Measurements from ENCODE around the gene NPSR1. TPM values are rescaled to one million over a fixed set of nuclear protein-coding genes. Genes with fewer than 3 reads are reported as not detected.
"Not testable (repeated sequence)": the region's sequence is repeated elsewhere in the genome, so short reads cannot be mapped to it uniquely, and the experiment has no call there.

NPSR1 gene
- polyA plus RNA-seq, 10 donors, result 0.17 to 1.1 (median 0.38) TPM; not detected in 3

DNA sequence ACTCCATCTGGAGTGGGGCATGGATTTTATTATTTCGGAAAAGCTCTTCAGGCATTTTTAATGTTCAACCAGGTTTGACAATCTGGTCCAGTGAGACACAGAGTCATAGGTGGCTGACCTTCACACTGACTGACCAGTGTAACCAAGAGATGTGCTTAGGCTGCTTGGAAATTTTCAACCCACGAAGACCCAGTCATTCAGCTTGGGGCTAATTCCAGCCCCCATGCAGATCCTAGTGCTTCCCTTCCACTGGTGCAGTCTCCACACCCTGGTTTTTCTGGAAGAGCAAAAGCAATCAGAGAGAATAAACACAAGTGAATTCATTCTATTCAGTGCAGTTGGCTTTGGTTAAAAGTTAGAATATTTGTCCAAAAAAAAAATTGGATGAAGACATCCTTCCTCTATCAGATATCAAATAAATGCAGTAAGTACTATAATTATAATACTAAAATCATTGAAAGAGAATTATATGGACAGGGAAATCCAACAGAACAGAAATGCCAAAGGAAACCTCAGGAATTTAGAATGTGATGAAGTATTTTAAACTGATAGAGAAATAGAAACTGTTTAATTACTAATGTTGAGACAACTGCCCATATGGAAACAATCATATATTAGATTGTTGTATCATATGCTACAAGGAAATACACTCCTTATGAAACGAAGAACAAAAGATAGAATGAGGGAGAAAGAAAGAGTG lies 178.0 kb downstream of the NPSR1 start:
- peak in 1 of 3 donors; percentile 7 for DNase-seq

DNA sequence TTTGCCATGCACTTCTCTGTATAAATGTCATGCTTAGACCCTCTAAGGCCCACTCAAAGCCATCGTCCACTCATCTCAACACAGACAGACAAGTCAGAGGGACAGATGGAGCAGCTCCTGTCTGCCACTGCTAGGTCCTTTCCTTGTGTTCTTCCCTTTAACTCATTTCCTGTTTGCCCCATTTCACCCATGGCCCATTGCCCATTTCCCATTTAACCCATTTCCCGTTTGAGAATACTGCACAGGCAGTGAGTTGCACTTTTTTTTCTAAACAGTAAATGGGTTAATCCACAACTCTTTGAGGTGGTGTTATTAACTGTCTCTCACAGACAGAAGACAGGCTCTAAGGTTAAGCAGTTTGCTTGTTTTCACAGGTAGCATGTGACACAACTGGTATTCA lies 179.3 kb downstream of the NPSR1 start:
- no peak for DNase-seq

DNA sequence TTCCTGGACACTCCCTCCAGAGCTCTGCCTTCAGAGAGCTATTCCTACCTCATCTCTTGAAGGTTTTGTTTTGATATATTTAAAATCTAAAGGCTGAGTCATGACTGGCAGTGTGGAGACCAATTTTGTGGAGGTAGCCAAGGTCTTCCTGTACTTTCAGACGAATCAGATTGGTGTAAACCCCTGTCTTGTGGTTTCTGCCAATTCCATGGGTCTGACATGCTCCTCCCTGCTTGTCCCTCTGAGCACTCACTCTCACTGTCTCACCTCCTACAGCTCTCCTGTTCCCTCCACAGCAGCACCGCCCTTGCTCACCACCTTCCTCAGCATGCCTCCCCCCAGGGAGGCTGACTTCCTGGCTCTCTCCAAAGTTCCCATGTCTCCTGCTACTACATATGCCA lies 179.8 kb downstream of the NPSR1 start:
- DNase-seq, result no peak

DNA sequence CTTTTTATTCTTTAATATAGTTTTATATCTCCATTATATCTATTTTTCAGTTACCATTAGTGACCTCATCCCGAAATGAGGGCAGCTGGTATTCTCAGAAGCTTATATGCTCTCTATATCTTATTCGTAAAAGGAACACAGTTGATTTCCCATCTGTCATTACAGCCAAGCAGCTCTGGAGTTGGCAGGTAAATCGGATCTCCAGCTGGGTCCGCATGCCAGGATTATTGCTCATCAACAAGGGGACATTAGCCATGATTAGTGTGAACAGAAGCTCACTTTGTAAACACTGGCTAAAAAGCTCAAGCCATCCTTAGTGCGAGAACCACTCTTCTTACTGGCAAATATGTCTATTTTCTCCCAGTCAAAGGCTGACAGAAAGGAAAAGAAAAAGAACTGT lies 180.3 kb downstream of the NPSR1 start:
- DNase-seq, result no peak

DNA sequence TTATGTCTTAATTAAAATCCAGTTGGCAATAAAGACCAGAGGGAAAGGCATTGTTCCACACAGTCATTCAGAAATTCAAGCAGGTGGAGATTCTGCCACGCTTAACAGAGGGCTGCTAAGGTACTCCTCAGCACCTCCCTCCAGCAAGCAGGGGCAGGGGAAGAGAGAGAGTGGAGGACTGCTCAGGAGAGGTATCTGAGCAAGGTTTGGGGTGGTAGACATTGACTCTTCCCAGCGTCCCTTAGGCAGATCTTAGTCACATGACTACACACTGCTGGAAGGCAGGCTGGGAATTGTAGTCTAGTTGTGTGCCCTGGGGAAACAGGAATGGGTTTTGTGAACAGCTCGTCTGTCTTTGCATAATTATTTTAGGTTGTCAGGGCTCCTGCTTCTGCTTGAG lies 181.6 kb downstream of the NPSR1 start:
- no peak for DNase-seq

DNA sequence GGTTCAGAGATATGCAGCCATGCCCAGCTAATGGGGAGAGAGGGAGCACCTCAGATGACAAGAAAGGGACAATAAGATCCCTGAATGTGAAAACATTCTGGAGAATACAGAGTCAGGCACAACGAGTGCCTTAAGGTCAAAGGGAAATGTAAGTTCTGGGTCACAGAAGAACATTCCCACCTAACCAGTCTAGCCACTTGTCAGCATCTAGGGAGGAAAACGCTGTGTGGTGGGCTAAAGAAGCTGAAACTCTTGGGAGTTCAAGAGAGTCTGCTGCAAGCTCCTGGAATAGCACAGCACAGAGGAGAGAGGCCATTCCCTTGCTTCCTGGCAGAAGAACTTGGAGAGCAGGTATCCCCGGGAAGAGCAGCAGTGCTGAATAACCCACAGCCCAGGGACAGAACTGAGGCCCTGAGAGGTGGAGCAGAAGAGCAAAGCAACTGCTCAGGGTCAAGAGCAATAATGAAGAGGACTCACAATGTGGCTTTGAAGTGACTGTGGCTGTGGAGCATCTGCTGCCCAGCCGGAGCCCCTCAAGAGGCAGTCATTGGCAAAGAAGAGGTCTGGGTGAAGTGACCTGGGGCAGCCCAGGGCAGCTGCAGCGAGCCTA lies 182.3 kb downstream of the NPSR1 start:
- DNase-seq, result no peak

DNA sequence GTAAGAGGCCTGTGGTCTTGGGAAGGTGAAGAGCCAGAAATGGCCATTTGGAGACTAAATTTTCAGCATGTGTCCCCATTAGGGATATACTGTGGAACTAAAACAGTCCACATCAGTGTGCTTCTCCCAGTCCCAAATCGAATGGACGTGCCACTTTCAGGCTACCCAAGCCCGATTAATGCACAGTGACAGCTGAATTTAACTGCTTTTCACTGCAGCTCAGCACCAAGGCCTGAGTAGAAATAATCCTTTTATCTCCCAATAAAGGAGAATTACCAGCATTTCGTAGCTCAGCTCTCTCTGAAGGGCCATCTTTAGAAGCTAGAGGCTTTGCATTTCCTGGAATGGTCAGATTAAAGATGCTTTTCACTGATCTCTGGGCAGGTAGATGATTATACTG lies 183.3 kb downstream of the NPSR1 start:
- no peak for DNase-seq

DNA sequence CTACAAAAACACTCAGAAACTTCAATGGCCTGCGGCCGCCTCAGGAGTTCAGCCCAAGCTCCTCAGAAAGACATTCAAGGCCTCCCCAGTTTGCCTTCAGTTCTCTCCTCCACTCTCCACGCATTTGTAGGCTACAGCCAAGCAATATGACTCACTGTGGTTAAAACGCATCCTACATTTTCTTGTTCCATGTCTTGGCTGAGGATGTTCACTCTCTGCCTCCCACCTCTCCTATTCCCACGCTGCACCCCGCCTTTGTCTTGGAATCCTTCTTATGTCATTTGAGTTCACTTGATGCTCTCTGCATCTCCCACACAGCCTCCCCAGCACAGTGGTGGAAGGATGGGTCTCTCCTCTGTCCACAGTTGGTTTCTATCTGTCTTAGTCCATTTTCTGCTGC lies 184.8 kb downstream of the NPSR1 start:
- no peak for DNase-seq

DNA sequence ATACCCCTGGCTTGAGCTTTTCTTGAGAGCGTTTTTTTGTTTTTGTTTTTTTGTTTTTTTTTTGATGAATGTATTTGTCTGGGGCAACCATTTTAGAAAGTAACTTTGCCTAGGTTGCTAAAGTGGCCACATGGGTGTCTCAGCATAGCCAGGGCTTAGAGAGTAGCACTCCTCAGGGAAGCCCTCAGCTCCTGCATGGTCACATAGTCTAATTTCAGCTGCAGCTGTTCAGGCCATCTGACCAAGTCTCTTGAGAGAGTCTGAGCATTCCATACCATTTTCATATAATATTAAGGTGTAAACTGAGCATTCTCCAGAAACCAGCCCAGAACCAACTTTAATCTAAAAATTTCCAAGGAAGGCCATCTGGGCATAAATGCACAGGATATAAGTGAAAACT lies 186.4 kb downstream of the NPSR1 start:
- no peak for DNase-seq

DNA sequence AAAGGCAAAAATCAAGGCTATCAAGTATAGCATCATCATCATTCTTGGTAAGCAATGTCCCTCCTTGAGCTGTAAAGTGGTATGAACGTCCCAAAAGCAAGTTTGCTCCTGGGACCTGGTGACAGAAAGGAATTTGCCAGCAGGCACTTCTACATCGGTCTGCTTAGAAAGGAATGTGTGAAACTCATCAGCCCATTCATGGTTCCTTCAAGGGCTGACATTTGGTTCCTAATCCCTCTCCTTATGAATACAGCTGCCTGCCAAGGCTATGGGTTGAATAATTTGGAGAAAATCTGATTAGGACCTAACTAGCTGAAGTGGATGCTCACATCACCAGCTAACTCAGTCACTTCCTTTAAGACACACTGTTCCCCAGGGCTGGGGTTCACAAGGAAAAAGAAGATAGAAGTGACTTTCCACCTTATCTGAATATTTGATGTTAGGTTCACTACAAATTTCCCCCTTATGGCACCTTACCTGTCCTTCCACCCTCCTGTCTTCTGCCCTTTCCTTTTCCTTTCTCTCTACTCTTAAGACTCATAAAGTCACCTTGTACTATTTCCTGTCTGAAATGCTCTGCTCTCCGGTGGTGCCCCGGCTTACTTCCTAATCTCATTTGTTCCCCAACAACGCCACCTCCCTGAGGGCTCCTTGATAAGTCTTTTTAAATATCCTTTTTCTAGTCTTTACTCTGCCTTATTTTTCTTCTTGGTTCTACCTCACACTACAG lies 187.1 kb downstream of the NPSR1 start:
- no peak for DNase-seq

DNA sequence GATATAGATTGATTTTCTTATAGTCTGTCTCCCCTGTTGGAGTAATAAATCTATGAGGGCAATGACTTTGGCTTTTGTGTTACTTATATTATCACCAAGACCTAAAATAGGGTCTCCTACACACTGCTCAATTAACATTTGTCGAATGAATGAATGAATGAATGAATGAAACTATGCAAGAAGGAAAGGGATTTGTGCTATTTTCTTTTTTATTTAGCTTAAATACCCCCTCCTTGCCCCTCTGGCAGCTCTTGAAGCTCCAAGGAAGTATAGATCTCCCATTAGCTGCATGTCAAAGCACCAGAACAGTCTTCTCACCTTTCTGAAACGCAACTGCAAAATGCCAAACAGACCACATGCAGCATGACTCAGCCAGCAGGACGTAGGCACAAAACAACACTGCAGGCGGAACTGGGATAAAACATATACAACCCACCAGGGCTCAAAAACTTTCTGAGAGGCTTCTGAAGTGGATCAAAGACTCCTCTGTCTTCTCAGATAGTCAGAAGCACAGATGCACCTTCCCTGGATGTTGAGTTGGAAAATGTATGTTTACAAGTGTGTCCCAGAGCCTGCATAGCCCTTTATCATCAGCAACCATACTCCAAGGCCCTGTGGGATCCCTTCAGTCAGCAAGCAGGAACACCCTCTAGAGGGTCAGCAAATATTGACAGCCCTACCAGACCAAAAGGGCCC lies 187.8 kb downstream of the NPSR1 start:
- DNase-seq, result no peak

DNA sequence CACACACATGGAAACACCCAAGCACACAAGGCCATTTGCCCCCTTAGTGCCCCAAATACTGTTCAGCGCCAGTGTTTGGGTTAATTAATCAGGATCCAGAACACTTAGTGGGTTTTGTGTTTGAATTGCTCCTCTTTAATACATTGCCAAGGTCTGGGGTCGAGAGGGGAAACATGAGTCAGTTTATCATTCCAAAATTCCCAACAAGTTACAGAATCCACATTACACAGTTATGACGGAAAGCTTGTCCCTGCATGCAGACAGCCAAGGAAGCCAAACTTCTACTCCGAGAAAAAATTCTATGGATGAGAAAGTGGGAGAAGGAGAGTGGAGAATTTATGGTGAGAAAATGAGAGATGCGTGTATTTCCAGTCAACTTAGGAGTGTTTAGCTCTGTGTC lies 189.0 kb downstream of the NPSR1 start:
- no peak for DNase-seq

DNA sequence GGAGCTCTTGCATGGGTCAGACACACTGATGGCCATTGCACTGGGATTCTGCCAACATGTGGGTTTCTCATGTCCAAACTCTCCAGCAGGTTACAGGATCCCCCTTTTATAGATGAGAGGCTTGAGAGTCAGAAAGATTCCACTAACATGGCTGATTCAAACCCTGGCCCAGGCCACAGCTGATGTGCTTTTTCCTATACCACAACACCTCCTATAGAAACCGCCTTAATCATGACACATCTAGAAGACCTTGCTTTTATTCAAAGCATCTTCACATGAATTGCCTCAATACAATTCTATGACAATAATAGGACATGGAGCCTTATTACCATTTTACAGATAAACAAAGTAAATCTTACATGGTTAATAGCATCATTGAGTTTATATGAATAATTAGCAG lies 190.7 kb downstream of the NPSR1 start:
- DNase-seq, result no peak

DNA sequence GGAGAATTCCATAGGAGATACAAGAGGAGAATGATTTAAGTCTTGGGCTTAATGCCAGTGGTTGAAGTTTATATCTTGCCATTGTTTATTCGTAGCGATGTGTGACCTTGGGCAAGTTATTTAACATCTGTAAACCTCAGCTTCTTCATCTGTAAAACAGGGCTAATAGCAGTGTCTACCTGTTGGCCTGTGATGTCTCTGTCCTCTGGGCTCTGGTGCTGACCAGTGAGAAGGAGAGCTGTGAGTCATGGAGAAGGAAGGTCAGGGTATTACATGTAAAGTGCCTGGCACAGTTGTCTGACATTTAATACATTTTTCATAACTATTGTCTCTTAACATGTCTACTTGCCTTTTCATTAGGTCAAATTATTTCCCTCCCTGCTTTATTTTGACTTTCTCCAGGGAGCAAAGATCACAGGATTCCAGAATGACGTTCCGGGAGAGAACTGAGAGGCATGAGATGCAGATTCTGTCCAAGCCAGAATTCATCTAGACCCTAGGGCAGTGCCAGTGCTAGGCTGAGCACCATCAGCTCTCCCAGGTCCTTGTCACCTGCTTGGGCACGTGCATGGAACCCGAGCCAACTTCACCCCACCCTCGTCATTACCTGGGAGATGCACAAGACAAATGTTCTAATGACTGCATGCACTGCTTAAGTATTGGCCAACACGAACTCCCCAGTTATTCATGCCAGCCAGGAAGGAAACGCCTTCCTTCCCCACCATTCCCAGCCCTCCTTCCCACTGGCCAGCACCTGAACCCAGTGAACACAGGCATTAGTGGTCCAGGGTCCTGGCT lies 191.3 kb downstream of the NPSR1 start:
- DNase-seq, result no peak

DNA sequence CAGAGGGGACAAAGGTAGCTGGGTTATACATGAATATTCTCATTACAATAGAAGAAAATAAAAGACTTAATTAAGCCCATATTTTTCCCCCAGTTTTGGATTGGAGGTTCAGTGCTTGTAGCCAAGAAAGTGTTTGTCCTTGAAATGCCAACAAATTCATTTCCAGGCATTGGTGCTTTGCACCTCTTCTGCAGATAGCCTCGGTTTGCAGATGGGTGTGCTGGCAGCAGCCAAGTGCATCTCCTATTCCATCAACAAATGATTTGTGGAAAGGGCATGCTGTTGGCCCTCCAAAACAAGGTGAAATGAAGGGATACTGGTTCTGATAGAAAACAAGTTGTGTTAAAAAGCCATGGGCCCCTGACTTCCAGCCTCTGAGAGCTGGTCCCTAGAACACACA lies 192.0 kb downstream of the NPSR1 start:
- no peak for DNase-seq

DNA sequence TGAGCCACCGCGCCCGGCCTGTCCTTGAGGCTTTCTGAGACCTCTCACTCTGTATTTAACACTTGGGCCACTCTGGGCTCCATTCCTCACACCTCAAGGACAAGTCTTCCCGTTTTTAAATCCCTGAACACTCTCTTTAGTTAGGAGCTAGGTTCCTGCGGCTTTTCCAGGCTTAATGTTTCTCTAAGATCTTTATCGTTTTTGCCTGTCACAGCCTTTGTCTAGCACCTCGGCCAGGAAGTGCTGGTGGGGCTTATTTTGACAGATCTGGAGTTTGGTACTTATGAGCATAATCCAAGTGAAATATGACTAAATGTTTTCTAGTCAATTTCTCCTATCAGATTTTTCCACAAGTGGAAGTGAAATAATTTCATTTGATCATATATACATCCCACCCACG lies 192.7 kb downstream of the NPSR1 start:
- DNase-seq, result no peak

DNA sequence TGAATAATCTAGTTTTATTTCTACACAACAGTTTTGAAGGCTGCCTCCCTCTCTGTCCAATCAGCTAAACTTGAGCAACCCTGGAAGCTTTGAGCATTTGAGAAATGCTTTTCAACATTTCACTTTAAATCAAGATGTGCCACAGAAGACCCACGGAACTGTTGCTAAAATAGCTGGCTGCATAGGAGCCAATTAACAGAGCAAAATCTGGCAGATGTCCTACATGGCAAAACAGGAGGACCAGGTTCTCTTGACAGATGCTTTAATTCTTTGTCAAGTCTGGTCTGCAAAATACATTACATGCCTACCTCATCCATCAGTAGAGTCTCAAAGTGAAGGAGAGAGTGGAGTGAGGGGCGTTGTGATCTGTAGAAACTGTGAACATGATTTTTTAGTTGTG lies 193.4 kb downstream of the NPSR1 start:
- no peak for DNase-seq

DNA sequence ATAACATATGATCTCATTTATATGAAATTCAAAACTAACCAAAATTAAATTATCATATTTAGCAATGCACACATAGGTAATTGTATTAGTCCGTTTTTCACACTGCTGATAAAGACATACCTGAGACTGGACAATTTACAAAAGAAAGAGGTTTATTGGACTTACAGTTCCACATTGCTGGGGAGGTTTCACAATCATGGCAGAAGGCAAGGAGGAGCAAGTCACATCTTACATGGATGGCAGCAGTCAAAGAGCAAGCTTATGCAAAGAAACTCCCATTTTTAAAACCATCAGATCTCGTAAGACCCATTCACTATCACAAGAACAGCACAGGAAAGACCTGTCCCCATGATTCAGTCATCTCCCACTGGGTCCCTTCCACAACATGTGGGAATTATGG lies 200.4 kb downstream of the NPSR1 start:
- DNase-seq, result not testable (repeated sequence)

DNA sequence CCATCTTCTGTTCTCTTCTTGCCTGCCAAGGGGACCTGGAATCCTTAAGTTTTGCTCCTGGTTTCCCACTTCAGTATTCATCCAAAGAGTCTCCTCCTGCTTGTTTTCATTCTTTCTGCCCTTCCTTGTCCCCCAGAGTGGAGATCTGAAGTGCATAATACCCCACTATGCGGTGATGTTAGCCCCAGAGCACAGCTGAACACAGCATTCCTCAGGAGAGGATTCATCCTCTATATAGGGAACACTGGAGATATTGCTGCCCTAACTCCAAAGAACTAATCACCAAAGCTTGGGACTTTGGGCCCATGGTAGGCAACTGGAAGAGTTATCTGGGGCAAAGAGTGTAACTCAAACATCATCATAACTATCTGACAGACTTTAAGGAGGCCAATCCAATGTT lies 201.3 kb downstream of the NPSR1 start:
- not testable (repeated sequence) for DNase-seq

DNA sequence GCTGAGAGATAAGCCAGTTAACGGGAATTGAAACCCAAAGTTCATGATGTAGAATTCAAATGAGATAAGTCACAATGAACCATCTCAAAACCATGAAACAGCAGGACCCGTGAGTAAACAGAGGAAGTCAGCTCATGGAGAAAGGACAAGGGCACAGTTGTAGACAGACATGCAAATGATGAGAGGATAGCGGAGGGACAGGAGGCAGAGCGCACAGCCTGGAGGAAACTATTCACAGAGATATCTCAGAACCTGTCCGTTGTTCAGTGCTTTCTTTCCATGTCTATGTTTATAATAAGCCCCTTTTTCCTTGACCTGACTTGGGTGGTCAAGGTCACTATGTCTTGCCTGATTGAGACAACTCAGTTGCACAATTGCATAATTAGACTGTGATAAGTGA lies 208.2 kb downstream of the NPSR1 start:
- DNase-seq, result not testable (repeated sequence)

DNA sequence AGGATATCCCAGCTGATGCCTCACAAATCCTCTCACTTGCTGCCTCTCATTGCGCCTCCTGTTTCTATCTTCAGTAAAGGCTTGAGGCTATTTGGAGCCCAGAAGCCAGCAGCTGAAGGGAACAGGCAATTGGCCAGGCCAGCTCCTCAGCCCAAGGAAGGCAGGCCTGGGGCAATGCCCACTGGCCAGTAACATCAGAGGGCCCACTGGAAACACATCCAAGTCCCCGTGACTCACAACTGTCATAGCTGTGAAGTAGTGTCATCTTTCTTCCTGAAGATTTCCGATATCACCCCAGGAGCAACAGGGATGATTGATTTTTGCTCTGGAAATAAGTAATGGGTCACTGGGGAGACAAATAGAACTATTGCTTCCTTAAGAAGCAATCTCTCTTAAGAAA lies 209.3 kb downstream of the NPSR1 start:
- DNase-seq, result not testable (repeated sequence)

DNA sequence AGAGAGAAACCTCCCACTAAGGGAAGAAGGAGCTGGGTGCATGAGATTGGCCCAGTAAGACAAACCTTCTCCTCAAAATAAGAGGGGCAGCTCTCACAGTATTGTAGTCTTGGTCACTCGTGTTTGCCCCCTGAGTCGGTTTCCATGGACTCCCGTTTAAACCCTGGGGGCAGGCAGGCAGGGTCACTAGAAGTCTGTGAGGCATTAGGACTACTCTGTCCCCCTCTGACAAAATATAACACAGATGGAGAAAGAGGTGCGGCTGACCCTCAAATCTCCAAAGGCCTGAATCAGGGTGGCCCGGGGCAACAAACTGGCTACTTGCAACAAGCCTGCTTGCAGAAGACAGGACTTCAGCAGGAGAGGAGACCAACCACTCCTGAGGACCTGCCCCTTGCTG lies 210.6 kb downstream of the NPSR1 start:
- not testable (repeated sequence) for DNase-seq

Measured in muscle of back (tissue), 11 donors.